ENCODE results near the gene FAM43A.

The FAM43A gene

GRCh38 chr3:194711913-194712312 is 26.2 kb downstream of the FAM43A start:
- no peak for DNase-seq (ENCODE audit: low read depth)

- DNase-seq (ENCODE audit: low read depth) = no peak
These were observed 27.8 kb downstream of the FAM43A start for GRCh38 chr3:194713299-194714136.

GRCh38 chr3:194714137-194714455 is 28.4 kb downstream of the FAM43A start:
- no peak for DNase-seq (ENCODE audit: low read depth)

GRCh38 chr3:194714564-194714963 is 28.9 kb downstream of the FAM43A start:
- DNase-seq (ENCODE audit: low read depth) = no peak

- DNase-seq (ENCODE audit: low read depth) = no peak
These were observed 29.5 kb downstream of the FAM43A start for GRCh38 chr3:194715022-194715800.

GRCh38 chr3:194718079-194718478 is 32.4 kb downstream of the FAM43A start:
- no peak for DNase-seq (ENCODE audit: low read depth)

GRCh38 chr3:194720048-194720447 is 34.4 kb downstream of the FAM43A start:
- no peak for DNase-seq (ENCODE audit: low read depth)

- DNase-seq (ENCODE audit: low read depth) = no peak
These were observed 38.3 kb downstream of the FAM43A start for GRCh38 chr3:194723846-194724618.

GRCh38 chr3:194725346-194725745 is 39.7 kb downstream of the FAM43A start:
- no peak for DNase-seq (ENCODE audit: low read depth)

- no peak for DNase-seq (ENCODE audit: low read depth)
These were observed 41.9 kb downstream of the FAM43A start for GRCh38 chr3:194727435-194728128.

- no peak for DNase-seq (ENCODE audit: low read depth)
These were observed 43.3 kb downstream of the FAM43A start for GRCh38 chr3:194728986-194729385.

GRCh38 chr3:194730365-194730764 is 44.7 kb downstream of the FAM43A start:
- DNase-seq (ENCODE audit: low read depth) = no peak

- DNase-seq (ENCODE audit: low read depth) = no peak
These were observed 45.9 kb downstream of the FAM43A start for GRCh38 chr3:194731506-194732073.

- DNase-seq (ENCODE audit: low read depth) = no peak
These were observed 46.9 kb downstream of the FAM43A start for GRCh38 chr3:194732617-194733016.

GRCh38 chr3:194736277-194736895 is 50.7 kb downstream of the FAM43A start:
- no peak for DNase-seq (ENCODE audit: low read depth)

GRCh38 chr3:194736896-194737600 is 51.4 kb downstream of the FAM43A start:
- no peak for DNase-seq (ENCODE audit: low read depth)

All from activated T-helper 9 cell treated with anti-CD3 and anti-CD28 coated beads, Interleukin-2, amount 50 U/mL, for 16 hours (primary cell).